ENCODE data around the gene DGKD.

- TF ChIP-seq POLR2A (IDR thresholded peaks at IDR 0.05; ENCODE audit: low read depth, low read length): no peak
- no peak for TF ChIP-seq POLR2AphosphoS5 (IDR thresholded peaks at IDR 0.05; ENCODE audit: low read depth, low read length)
- TF ChIP-seq TAF1 (IDR thresholded peaks at IDR 0.05; ENCODE audit: borderline replicate concordance, low read depth, low read length): no peak
Measured at GRCh38 chr2:233363744-233364235, 9.5 kb downstream of the DGKD start.

Data from GM12892 (cell line).